SIG-M5 treated with dmso at 0.1 percent for 504 hours (cell line): ENCODE measurements around the gene HMX1.

Experiments used
- DNase-seq: peaks from one replicate; lab custom pipeline; 2025; ENCODE audit not compliant: unreplicated experiment; lab: John Stamatoyannopoulos, UW

HMX1 gene

GRCh38 chr4:8842614-8843013 is 29.0 kb downstream of the HMX1 start:
- DNase-seq, result no peak

GRCh38 chr4:8841678-8842268 is 29.9 kb downstream of the HMX1 start:
- DNase-seq, result no peak

DNA sequence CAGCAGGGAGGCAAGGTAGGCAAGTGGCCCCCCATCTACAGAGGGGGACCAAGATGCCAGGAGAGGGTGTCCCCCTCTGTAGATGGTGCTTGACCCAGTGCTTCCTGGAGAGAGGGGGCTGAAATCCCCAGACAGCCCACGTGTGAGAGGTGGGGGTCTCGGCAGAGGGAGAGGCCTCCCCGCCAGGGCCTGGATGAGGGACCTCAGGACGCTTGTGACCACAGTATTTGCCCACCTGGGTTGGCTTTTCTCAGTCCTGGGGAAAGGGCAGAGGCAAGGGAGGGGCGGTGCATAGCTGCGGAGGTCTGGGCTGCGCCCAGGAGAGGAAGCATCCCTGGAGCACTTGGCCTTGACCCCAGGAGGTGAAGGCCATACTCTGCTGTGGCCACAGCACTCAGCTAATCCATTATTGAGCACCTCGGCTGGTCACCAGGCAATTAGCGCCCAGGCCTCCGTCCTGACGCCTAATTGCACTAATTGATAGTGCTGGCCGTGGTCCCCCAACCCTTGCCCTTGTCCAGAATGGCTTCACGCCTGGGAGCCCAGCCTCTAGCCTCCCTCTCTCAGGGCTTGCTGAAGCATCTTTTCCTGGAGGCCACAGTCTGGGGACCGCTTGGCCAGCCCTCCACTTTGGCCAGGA is 30.7 kb downstream of the HMX1 start:
- DNase-seq, result no peak

DNA sequence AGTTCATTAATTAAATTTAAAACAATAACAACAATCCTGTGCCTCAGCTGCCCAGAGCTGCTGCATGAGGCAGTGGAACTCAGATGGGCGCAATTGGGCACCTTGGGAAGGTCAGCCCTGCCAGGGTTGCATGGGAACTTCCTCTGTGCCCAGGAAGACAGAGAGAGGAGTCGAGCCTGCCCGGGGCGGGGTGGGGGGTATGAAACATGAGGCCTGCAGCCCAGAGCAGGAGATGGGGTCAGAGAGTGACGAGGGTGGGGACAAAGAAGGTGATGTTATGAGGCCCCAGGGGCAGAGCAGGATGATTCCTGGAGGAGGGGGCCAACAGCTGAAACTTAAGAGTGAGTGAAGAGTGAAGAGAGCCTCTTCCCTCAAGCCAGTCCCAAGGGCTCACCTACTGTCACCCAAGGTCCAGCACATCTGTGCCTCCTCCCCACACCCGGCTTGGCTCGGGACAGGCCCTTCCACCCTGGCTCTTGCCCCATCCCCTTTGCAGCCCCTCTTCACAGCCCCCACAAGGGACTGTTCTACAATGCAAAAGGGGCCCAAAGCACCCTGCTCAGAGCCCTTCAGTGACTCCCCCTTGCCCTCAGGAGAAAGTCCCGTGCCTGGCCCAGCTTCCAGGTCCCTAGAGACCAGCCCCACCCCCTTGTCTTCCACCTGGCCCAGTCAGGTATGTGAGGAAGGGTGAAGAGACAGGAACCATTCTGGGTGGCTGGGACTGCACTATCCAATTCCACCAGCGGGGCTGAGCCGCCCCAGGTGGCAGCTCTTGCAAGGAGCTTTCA is 31.4 kb downstream of the HMX1 start:
- DNase-seq, result no peak

GRCh38 chr4:8838961-8839431 is 32.6 kb downstream of the HMX1 start:
- no peak for DNase-seq

GRCh38 chr4:8838296-8838960 is 33.2 kb downstream of the HMX1 start:
- no peak for DNase-seq

GRCh38 chr4:8837181-8837841 is 34.3 kb downstream of the HMX1 start:
- no peak for DNase-seq

DNA sequence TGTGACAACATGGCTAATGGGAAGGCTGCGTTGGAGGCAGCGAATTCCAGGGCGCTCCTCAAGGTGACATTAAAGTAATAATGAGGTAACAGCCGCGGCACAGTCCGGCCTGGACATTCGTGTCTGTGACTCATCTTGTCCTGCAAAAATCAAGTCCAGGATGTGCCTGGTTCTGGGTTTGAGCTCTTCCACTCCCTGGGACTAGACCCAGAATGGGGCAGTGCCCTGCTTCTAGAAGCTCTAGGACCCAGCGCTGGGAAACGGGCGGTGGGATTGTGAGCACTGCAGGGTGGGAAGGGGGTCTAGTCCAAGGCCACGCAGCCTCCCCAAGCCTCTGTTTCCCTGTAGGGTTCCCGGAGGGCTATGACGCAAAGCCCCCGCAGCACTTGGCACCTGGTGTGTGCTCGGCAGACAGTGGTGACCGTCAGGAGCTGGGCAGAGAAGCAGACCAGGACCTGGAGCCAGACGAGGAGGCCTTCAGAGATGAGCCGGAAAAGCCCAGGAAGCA is 34.9 kb downstream of the HMX1 start:
- no peak for DNase-seq

- DNase-seq, result no peak
Observed at GRCh38 chr4:8835521-8836365, 35.9 kb downstream of the HMX1 start.

GRCh38 chr4:8834681-8835220 is 36.9 kb downstream of the HMX1 start:
- no peak for DNase-seq

DNA sequence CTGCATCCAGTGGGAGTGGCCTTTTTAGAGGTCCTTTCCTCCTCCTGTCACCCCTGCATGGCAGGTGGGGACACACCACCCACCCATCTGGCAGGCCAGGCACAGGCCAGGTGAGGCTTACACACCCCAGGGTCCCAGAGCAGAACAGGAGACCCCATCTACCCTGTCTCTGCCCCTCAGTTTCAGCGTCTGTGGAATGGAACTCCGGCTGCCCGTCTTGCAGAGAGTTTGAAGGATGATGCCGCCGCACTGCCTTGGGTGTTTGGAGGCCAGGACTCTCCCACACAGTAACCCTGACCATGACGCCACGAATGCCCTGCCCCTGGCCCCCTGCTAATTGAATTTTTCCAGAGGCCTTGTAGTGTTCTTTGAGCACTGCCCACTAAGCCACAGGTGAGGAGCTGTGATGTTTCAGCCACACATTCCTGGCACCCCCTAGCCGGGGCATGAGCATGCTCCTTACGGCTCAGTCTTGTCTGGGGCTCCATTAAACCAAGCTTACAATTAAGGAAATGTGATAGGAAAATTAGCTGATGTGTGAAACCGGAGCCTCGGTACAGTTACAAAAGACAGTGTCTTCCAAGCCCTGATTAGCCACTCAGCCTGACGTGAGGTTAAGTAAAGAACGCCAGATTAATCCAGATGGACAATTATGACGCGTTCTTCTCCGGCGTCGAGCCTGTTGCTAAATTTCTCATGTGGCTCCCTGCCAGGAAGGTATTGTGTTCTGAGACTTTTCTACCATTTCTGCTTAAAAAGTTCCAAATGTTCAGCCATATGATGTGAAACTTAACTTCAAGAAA is 39.3 kb downstream of the HMX1 start:
- DNase-seq, result no peak

- DNase-seq, result no peak
Observed at GRCh38 chr4:8831221-8832112, 40.2 kb downstream of the HMX1 start.

DNA sequence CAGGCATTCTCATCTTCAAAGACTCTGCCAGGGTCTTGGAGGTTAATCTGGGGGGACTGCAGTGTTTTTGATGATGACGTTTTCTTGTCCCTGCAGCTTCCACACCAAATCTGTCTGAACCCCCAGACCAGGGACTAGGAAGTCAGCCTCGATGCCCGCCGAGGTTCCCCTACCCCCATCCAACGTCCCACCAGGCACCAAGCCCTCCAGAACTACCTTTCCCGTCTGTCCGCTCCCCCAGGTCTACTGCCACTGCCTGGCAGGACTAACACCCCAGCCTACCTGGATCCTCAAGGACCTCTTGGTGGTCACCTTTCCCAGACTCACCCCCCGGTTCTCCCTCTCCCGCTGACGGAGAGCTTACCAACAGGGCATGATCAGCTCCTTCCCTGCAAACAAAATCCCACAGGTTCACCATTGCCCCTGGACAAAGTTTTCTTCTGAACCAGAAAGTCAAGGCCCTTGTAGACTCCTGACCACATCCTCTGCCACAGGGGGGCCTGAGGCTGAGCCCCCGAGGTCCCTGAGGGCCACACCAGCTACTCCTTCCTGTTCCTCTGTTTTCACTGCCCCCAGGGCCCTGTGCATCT is 40.9 kb downstream of the HMX1 start:
- no peak for DNase-seq

DNA sequence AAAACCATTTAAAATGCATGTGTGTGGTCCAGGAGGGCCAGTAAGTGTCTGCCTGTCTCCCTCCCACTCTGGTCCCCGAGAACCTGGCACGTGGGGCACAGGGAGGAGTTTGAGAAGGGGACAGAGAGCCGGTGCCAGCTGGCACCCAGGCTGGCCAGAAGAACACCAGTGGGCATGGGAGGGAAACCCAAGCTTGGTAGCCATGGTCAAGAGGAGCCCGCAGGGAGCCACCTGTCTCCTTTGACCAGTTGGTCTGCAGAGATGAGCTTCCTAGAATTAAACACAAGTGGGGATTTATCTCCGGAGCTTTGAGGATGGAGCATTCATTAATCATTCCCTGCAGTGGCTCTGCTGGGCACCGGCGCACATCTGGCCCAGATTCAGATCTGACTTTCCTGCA is 41.6 kb downstream of the HMX1 start:
- no peak for DNase-seq

GRCh38 chr4:8829584-8829983 is 42.1 kb downstream of the HMX1 start:
- no peak for DNase-seq

GRCh38 chr4:8828869-8829268 is 42.8 kb downstream of the HMX1 start:
- no peak for DNase-seq

- no peak for DNase-seq
Observed at GRCh38 chr4:8821151-8821950, 50.3 kb downstream of the HMX1 start.
